Astrocyte of the spinal cord (primary cell): Measurements from ENCODE around the gene VPS35L.
"Not testable (repeated sequence)": the region's sequence is repeated elsewhere in the genome, so short reads cannot be mapped to it uniquely, and the experiment has no call there.

Experiments
- DNase-seq: peaks from one replicate; pipeline ENCODE4 v3.0.0; 2011; ENCODE audit warnings: low read depth, low spot score
- H3K4me3 ChIP-seq: 2 replicates; pipeline ENCODE4 v1.5.1; 2011; ENCODE audit warnings: low read depth, mild to moderate bottlenecking, low read length, moderate library complexity
- in situ Hi-C: cut with HindIII; loops from 2 replicates; pipeline ENCODE4 v1.10.0; 2017; ENCODE audit warnings: low sequenced_read_pairs
- TF ChIP-seq, protein P1 (sequence below): IDR thresholded peaks from 2 replicates; pipeline ENCODE4 v1.5.1; 2012; ENCODE audit warnings: low read depth, mild to moderate bottlenecking, low read length, inconsistent platforms

VPS35L gene

DNA sequence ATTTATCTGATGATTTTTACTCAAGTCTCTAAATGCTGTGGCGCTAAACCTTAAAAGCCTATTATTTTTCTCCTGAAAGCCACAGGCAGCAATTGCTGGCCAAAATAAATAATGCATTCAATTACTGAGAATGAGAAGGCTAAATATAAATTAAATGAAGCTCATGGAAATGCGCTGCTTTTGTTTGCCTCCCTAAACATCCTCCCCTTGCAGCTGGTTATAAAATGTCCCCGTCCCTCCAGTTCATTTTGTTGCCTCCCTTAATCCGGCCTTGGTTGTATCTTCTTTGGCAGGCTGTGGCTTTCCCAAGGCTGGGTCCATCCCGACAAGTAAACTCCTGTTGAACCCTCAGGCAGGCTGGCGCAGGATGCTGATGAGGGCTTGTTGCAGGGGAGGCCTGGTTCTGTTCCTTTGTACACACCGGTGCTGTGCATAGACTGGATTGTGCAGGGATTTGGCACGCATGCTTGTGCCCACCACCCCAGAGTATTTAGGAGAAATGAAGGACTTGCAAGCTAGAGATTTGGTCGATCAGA, 99.8 kb downstream of the VPS35L start:
- TF ChIP-seq, protein P1, sequence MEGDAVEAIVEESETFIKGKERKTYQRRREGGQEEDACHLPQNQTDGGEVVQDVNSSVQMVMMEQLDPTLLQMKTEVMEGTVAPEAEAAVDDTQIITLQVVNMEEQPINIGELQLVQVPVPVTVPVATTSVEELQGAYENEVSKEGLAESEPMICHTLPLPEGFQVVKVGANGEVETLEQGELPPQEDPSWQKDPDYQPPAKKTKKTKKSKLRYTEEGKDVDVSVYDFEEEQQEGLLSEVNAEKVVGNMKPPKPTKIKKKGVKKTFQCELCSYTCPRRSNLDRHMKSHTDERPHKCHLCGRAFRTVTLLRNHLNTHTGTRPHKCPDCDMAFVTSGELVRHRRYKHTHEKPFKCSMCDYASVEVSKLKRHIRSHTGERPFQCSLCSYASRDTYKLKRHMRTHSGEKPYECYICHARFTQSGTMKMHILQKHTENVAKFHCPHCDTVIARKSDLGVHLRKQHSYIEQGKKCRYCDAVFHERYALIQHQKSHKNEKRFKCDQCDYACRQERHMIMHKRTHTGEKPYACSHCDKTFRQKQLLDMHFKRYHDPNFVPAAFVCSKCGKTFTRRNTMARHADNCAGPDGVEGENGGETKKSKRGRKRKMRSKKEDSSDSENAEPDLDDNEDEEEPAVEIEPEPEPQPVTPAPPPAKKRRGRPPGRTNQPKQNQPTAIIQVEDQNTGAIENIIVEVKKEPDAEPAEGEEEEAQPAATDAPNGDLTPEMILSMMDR = no peak
- DNase-seq = peak; percentile 17
- in situ Hi-C loops = no loop called here
- no peak overlapping the region for H3K4me3 ChIP-seq

DNA sequence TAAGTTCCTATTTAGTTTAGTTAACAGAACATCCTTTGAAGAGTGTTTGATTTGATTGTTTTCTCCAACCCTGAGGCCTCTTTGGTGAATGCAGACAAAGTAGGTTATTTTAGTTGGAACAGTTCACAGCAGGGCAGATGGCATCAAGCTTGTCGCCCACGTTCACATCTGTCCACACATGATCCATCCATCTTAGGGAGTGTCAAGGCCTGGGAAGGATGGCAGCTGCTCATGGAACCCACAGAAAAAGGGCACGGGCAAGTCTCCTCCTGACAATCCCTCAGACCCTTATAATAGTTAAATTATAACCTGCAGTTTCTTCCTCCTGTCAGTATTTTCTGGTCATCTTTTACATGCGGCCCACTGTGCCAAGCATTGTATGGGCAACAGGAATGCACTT, 102.3 kb downstream of the VPS35L start:
- TF ChIP-seq, protein P1 = no peak
- no peak for DNase-seq
- no peak overlapping the region for H3K4me3 ChIP-seq
- in situ Hi-C loops = no loop called here

DNA sequence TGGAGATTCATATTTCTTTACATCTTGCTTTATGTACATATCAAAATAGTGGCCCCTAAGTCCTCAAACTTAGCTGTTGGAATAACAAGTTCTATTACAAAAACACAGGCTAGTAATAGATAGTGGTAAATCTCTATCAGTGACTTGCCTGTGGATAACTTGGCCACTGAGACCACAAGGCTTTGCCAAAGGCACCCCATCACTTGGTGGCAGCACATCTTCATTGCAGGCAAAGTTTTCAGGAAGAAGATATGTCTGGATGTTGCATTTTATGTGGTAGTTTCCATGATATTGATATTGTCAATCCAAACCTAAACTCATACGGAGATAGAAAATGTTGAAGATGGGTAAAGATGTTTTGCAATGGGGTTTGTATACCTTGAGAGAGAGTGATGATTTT, 104.1 kb downstream of the VPS35L start:
- no peak overlapping the region for H3K4me3 ChIP-seq
- no peak for DNase-seq
- TF ChIP-seq, protein P1 = no peak
- in situ Hi-C loops = no loop called here

DNA sequence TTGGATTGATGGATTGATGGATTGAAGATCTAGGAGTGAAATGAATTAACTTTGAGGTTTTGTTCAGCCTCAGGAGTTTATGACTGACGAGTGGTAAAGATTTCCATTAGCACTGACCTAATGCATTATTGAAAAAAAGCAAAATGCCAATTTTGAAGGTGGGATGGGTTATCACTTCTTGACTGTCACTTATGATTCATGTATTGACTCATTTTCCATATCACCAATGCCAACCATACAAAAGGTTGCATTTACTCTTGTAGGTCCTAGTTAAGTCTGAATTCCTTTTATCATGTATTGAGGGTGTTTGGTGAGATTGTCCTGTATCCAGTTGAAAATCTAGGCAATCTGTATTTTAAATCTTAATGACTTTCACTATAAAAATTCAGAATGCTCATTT, 104.9 kb downstream of the VPS35L start:
- DNase-seq = no peak
- in situ Hi-C loops = no loop called here
- no peak overlapping the region for H3K4me3 ChIP-seq
- TF ChIP-seq, protein P1 = no peak

DNA sequence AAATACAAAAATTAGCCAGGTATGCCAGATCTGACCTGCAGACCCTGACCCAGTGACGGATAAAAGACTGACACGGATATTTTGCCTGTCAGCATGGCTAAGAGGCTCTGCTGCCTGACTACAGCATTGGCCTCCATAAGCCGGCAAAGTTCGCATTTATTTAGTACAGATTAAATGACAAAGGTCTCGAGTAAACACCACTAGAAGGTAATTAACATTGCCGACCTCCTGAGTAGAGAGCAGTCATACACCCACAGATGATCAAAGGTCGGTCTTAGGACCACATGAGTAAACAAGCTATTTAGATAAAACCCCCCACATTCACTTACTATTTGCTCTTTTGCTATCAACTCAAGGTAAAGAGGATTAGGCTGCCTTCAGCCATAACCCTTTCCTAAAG, 106.8 kb downstream of the VPS35L start:
- in situ Hi-C loops = no loop called here
- H3K4me3 ChIP-seq = no peak overlapping the region
- no peak for DNase-seq
- TF ChIP-seq, protein P1 = no peak

- DNase-seq = no peak
- in situ Hi-C loops = no loop called here
- H3K4me3 ChIP-seq = no peak overlapping the region
- TF ChIP-seq, protein P1 = no peak
Observed at GRCh38 chr16:19664166-19664565, 108.7 kb downstream of the VPS35L start.

- in situ Hi-C loops, H3K4me3 ChIP-seq, DNase-seq: not testable (repeated sequence)
Observed at GRCh38 chr16:19665313-19665712, 109.8 kb downstream of the VPS35L start.
